OCI-LY7 (cell line): Measurements from ENCODE around the gene TPST1.
"Not testable (repeated sequence)": the region's sequence is repeated elsewhere in the genome, so short reads cannot be mapped to it uniquely, and the experiment has no call there.

Experiments used
- CTCF ChIP-seq: fragments of 200-600 bp; sonication (generic); conservative IDR thresholded peaks from 2 replicates; pipeline ENCODE4 v1.5.1; 2014; ENCODE audit warnings: mild to moderate bottlenecking, antibody characterized with exemption, low read length, moderate library complexity, mixed read lengths
- EZH2phosphoT487 ChIP-seq: fragments of 200-600 bp; sonication (generic); IDR thresholded peaks from 2 replicates; pipeline ENCODE4 v1.6.1; 2018; ENCODE audit warnings: low read depth, borderline replicate concordance, mild to moderate bottlenecking, mixed run types, antibody characterized with exemption, low read length, moderate library complexity, mixed read lengths

- TF ChIP-seq CTCF, EZH2phosphoT487: not testable (repeated sequence)
These were observed 32.4 kb upstream of the TPST1 start for GRCh38 chr7:66172536-66173401.
